SU-DHL-6 (cell line): Measurements from ENCODE around the gene PCYOX1L.

Experiments
- H2AFZ ChIP-seq: fragments of 200-600 bp; sonication (generic); 2 replicates; pipeline ENCODE4 v1.6.1; 2014; ENCODE audit warnings: low read depth, mild to moderate bottlenecking, moderate library complexity, mixed read lengths, antibody characterized with exemption, low read length; ENCODE audit not compliant: severe bottlenecking
- H3F3A ChIP-seq: fragments of 200-600 bp; shearing (Covaris generic); 2 replicates; pipeline ENCODE4 v1.6.0; 2016; ENCODE audit warnings: antibody characterized with exemption, mild to moderate bottlenecking; ENCODE audit not compliant: insufficient read depth
- H3K27ac ChIP-seq: fragments of 200-600 bp; sonication (generic); 2 replicates; pipeline ENCODE4 v1.5.1; 2016; ENCODE audit warnings: low read depth, mild to moderate bottlenecking, low read length, moderate library complexity, mixed read lengths
- H3K27me3 ChIP-seq: fragments of 200-600 bp; sonication (generic), shearing (Covaris generic); 2 replicates; pipeline ENCODE4 v1.6.0; 2014; ENCODE audit warnings: mild to moderate bottlenecking, low read length
- H3K36me3 ChIP-seq: fragments of 200-600 bp; sonication (generic); 2 replicates; pipeline ENCODE4 v1.6.1; 2014; ENCODE audit warnings: mild to moderate bottlenecking, low read length, mixed read lengths
- H3K4me2 ChIP-seq: fragments of 300-600, 200-600 bp; shearing (Covaris generic), sonication (generic); 2 replicates; pipeline ENCODE4 v1.6.0; 2014; ENCODE audit warnings: low read length, low read depth, mild to moderate bottlenecking; ENCODE audit not compliant: poor library complexity, severe bottlenecking
- H3K4me3 ChIP-seq: fragments of 200-600 bp; sonication (generic); 2 replicates; pipeline ENCODE4 v1.5.1; 2014; ENCODE audit warnings: antibody characterized with exemption, low read length, mild to moderate bottlenecking, mixed read lengths; ENCODE audit not compliant: insufficient read depth, poor library complexity, severe bottlenecking
- H3K79me2 ChIP-seq: fragments of 200-600 bp; sonication (generic); 2 replicates; pipeline ENCODE4 v1.6.1; 2014; ENCODE audit warnings: mild to moderate bottlenecking, low read length, moderate library complexity; ENCODE audit not compliant: insufficient read depth
- H3K9ac ChIP-seq: fragments of 200-600 bp; sonication (generic); 2 replicates; pipeline ENCODE4 v1.7.0; 2014; ENCODE audit warnings: mild to moderate bottlenecking, low read length
- H3K9me2 ChIP-seq: fragments of 200-600 bp; sonication (generic); replicated peaks from 2 replicates; pipeline ENCODE4 v1.6.1; 2014; ENCODE audit warnings: low read length; ENCODE audit not compliant: insufficient read depth
- H3K9me3 ChIP-seq: fragments of 200-600 bp; sonication (generic); 2 replicates; pipeline ENCODE4 v1.6.1; 2014; ENCODE audit warnings: low read length, mixed read lengths; ENCODE audit not compliant: insufficient read depth
- H4K20me1 ChIP-seq: fragments of 200-600 bp; sonication (generic); 2 replicates; pipeline ENCODE4 v1.6.1; 2014; ENCODE audit warnings: low read depth, mild to moderate bottlenecking, antibody characterized with exemption, low read length, moderate library complexity, mixed read lengths
- EZH2phosphoT487 ChIP-seq: fragments of 200-600 bp; sonication (generic), shearing (Covaris generic); conservative IDR thresholded peaks from 2 replicates; pipeline ENCODE4 v1.6.1; 2018; ENCODE audit warnings: mild to moderate bottlenecking, antibody characterized with exemption, low read length, moderate library complexity, mixed read lengths
- TF ChIP-seq, protein P1 (sequence below): fragments of 200-600 bp; sonication (generic); IDR thresholded peaks from one replicate; pipeline ENCODE4 v1.5.1; 2017; ENCODE audit warnings: antibody characterized with exemption, mild to moderate bottlenecking, low read length, moderate library complexity; ENCODE audit not compliant: insufficient read depth, poor library complexity, severe bottlenecking

Gene PCYOX1L

DNA sequence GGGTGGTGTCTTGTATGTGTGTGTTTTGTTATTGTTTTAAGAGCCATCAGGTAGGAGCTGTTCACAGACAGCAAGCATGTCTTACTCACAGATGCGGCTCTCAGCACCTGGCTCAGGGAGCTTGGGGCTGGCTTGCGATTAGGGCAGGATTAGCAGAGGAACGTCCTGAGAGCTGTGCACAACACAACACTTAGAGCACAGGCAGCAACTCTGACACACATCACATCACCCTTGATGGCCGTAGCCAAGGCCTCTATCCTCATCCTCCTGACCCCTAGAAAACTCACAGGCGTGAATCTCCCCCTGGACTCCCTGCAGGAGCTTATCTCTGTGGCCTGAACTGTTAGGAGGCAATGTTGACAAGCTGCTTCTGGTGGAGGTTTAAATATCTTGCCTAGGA, 28.3 kb downstream of the PCYOX1L start:
- no peaks in the 10 kb centered on the region for H3K36me3 ChIP-seq
- H3K9me3 ChIP-seq = no peaks in the 10 kb centered on the region
- H3K9me2 ChIP-seq = no peaks in the 10 kb centered on the region
- TF ChIP-seq EZH2phosphoT487 = no peak
- TF ChIP-seq, protein P1, sequence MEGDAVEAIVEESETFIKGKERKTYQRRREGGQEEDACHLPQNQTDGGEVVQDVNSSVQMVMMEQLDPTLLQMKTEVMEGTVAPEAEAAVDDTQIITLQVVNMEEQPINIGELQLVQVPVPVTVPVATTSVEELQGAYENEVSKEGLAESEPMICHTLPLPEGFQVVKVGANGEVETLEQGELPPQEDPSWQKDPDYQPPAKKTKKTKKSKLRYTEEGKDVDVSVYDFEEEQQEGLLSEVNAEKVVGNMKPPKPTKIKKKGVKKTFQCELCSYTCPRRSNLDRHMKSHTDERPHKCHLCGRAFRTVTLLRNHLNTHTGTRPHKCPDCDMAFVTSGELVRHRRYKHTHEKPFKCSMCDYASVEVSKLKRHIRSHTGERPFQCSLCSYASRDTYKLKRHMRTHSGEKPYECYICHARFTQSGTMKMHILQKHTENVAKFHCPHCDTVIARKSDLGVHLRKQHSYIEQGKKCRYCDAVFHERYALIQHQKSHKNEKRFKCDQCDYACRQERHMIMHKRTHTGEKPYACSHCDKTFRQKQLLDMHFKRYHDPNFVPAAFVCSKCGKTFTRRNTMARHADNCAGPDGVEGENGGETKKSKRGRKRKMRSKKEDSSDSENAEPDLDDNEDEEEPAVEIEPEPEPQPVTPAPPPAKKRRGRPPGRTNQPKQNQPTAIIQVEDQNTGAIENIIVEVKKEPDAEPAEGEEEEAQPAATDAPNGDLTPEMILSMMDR = no peak
- H3K9ac ChIP-seq = no peak overlapping the region
- 0 out of 2 replicates have a peak, but pooled peaks cover 4% of the 10 kb centered on the region for H3K27me3 ChIP-seq
- no peak overlapping the region for H3K27ac ChIP-seq
- no peak overlapping the region for H2AFZ ChIP-seq
- H3F3A ChIP-seq = no peaks in the 10 kb centered on the region
- H3K4me3 ChIP-seq = no peak overlapping the region
- H3K79me2 ChIP-seq = no peaks in the 10 kb centered on the region
- no peak overlapping the region for H3K4me2 ChIP-seq
- H4K20me1 ChIP-seq = no peaks in the 10 kb centered on the region

DNA sequence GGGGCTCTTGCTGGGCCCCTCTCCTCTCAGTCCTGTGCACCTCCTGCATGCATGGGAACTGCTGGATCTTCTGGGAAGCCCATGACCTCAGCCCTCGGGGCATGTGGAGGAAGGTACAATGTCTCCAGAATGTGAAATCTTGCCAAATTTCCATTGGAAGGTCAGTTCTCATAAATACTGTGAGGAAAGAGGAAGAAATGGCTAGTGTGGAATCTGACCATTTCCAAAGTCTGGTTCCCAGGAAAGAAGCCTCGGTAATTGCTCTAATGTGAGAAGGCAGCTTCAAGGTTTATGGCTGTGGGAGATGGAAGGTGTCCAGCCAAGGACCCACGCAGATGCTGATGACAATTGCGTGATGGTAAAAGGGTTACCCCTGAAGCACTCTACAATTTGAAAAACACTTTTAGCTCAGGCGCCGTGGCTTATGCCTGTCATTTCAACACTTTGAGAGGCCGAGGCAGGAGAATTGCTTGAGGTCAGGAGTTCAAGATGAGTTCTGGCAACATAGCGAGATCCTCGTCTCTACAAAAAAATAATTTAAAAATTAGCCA, 29.3 kb downstream of the PCYOX1L start:
- H3K27ac ChIP-seq = no peak overlapping the region
- no peak overlapping the region for H3K4me2 ChIP-seq
- 0 out of 2 replicates have a peak, but pooled peaks cover 4% of the 10 kb centered on the region for H3K27me3 ChIP-seq
- H3K9me2 ChIP-seq = no peaks in the 10 kb centered on the region
- H2AFZ ChIP-seq = no peak overlapping the region
- H3K36me3 ChIP-seq = no peaks in the 10 kb centered on the region
- H3K9me3 ChIP-seq = no peaks in the 10 kb centered on the region
- H3K9ac ChIP-seq = no peak overlapping the region
- no peaks in the 10 kb centered on the region for H4K20me1 ChIP-seq
- no peaks in the 10 kb centered on the region for H3K79me2 ChIP-seq
- H3F3A ChIP-seq = no peaks in the 10 kb centered on the region
- H3K4me3 ChIP-seq = no peak overlapping the region
- TF ChIP-seq EZH2phosphoT487 = no peak
- TF ChIP-seq, protein P1 = no peak

- no peaks in the 10 kb centered on the region for H3K9me2 ChIP-seq
- no peaks in the 10 kb centered on the region for H3K79me2 ChIP-seq
- no peaks in the 10 kb centered on the region for H3F3A ChIP-seq
- no peaks in the 10 kb centered on the region for H3K36me3 ChIP-seq
- no peak overlapping the region for H2AFZ ChIP-seq
- no peaks in the 10 kb centered on the region for H3K9me3 ChIP-seq
- H3K9ac ChIP-seq = no peak overlapping the region
- H4K20me1 ChIP-seq = no peaks in the 10 kb centered on the region
- 0 out of 2 replicates have a peak, but pooled peaks cover 4% of the 10 kb centered on the region for H3K27me3 ChIP-seq
- H3K4me2 ChIP-seq = no peak overlapping the region
- TF ChIP-seq, protein P1 = no peak
- no peak for TF ChIP-seq EZH2phosphoT487
- H3K27ac ChIP-seq = no peak overlapping the region
- H3K4me3 ChIP-seq = no peak overlapping the region
Observed at GRCh38 chr5:149387982-149388381, 30.1 kb downstream of the PCYOX1L start.
